ENCODE results near the gene IGF2BP1.
"Not testable (repeated sequence)": the region's sequence is repeated elsewhere in the genome, so short reads cannot be mapped to it uniquely, and the experiment has no call there.

Gene IGF2BP1

GRCh38 chr17:49053171-49053829, 56.1 kb downstream of the IGF2BP1 start:
- DNase-seq (ENCODE audit: low spot score), result no peak

GRCh38 chr17:49054342-49055092, 57.3 kb downstream of the IGF2BP1 start:
- no peak for DNase-seq (ENCODE audit: low spot score)

GRCh38 chr17:49055181-49055927, 58.2 kb downstream of the IGF2BP1 start:
- DNase-seq (ENCODE audit: low spot score), result no peak

GRCh38 chr17:49061524-49061943, 64.3 kb downstream of the IGF2BP1 start:
- no peak for DNase-seq (ENCODE audit: low spot score)

- no peak for DNase-seq (ENCODE audit: low spot score)
Observed at GRCh38 chr17:49063652-49064051, 66.5 kb downstream of the IGF2BP1 start.

GRCh38 chr17:49067163-49067562, 70.0 kb downstream of the IGF2BP1 start:
- no peak for DNase-seq (ENCODE audit: low spot score)

GRCh38 chr17:49069585-49070273, 72.5 kb downstream of the IGF2BP1 start:
- DNase-seq (ENCODE audit: low spot score), result no peak

- DNase-seq (ENCODE audit: low spot score), result no peak
Observed at GRCh38 chr17:49071106-49071505, 73.9 kb downstream of the IGF2BP1 start.

GRCh38 chr17:49074851-49075540, 77.8 kb downstream of the IGF2BP1 start:
- DNase-seq (ENCODE audit: low spot score), result no peak

- DNase-seq (ENCODE audit: low spot score), result no peak
Observed at GRCh38 chr17:49076573-49077384, 79.6 kb downstream of the IGF2BP1 start.

- no peak for DNase-seq (ENCODE audit: low spot score)
Observed at GRCh38 chr17:49078248-49078647, 81.1 kb downstream of the IGF2BP1 start.

- no peak for DNase-seq (ENCODE audit: low spot score)
Observed at GRCh38 chr17:49079840-49080663, 82.9 kb downstream of the IGF2BP1 start.

GRCh38 chr17:49082231-49082630, 85.0 kb downstream of the IGF2BP1 start:
- no peak for DNase-seq (ENCODE audit: low spot score)

- DNase-seq (ENCODE audit: low spot score), result not testable (repeated sequence)
Observed at GRCh38 chr17:49085046-49085445, 87.9 kb downstream of the IGF2BP1 start.

GRCh38 chr17:49085565-49086315, 88.6 kb downstream of the IGF2BP1 start:
- DNase-seq (ENCODE audit: low spot score), result no peak

- no peak for DNase-seq (ENCODE audit: low spot score)
Observed at GRCh38 chr17:49086316-49086605, 89.1 kb downstream of the IGF2BP1 start.

- DNase-seq (ENCODE audit: low spot score), result no peak
Observed at GRCh38 chr17:49086649-49087048, 89.5 kb downstream of the IGF2BP1 start.

- DNase-seq (ENCODE audit: low spot score), result no peak
Observed at GRCh38 chr17:49089094-49089493, 91.9 kb downstream of the IGF2BP1 start.

Data from SK-N-DZ (cell line).